Loucy (cell line): ENCODE measurements around the gene PPP2R5C.

Experiments
- H2AFZ ChIP-seq: fragments of 200-600 bp; sonication (generic); 2 replicates; pipeline ENCODE4 v1.6.0; 2016; ENCODE audit warnings: antibody characterized with exemption, mild to moderate bottlenecking, low read length, moderate library complexity
- H3F3A ChIP-seq: fragments of 200-600 bp; 2 replicates; pipeline ENCODE4 v1.6.0; 2016; ENCODE audit warnings: antibody characterized with exemption, low read depth, mild to moderate bottlenecking
- H3K27me3 ChIP-seq: fragments of 200-600 bp; sonication (generic); 2 replicates; pipeline ENCODE4 v1.6.1; 2014; ENCODE audit warnings: low read length, mild to moderate bottlenecking; ENCODE audit not compliant: insufficient read depth, poor library complexity, severe bottlenecking
- H3K36me3 ChIP-seq: fragments of 200-600 bp; sonication (generic); 2 replicates; pipeline ENCODE4 v1.6.1; 2016; ENCODE audit warnings: low read length; ENCODE audit not compliant: insufficient read depth
- H3K4me1 ChIP-seq: fragments of 200-600 bp; sonication (generic); 2 replicates; pipeline ENCODE4 v1.5.1; 2014; ENCODE audit warnings: low read length, mild to moderate bottlenecking; ENCODE audit not compliant: insufficient read depth, poor library complexity, severe bottlenecking
- H3K4me2 ChIP-seq: fragments of 200-600 bp; sonication (generic); 2 replicates; pipeline ENCODE4 v1.6.0; 2014; ENCODE audit warnings: antibody characterized with exemption, low read length, low read depth, mild to moderate bottlenecking; ENCODE audit not compliant: poor library complexity, severe bottlenecking
- H3K4me3 ChIP-seq: fragments of 200-600 bp; sonication (generic); 2 replicates; pipeline ENCODE4 v1.5.1; 2014; ENCODE audit warnings: low read length, mild to moderate bottlenecking, mixed read lengths; ENCODE audit not compliant: poor library complexity, severe bottlenecking
- H3K79me2 ChIP-seq: fragments of 200-600 bp; sonication (generic); 2 replicates; pipeline ENCODE4 v1.6.1; 2014; ENCODE audit warnings: low read length; ENCODE audit not compliant: insufficient read depth
- H3K9ac ChIP-seq: fragments of 200-600 bp; sonication (generic); 2 replicates; pipeline ENCODE4 v1.6.0; 2014; ENCODE audit warnings: mild to moderate bottlenecking, low read depth, low read length, moderate library complexity; ENCODE audit not compliant: poor library complexity, severe bottlenecking
- H3K9me2 ChIP-seq: fragments of 200-600 bp; sonication (generic); replicated peaks from 2 replicates; pipeline ENCODE4 v1.6.1; 2016; ENCODE audit warnings: low read depth, low read length, mixed read lengths
- H3K9me3 ChIP-seq: fragments of 200-600 bp; sonication (generic); 2 replicates; pipeline ENCODE4 v1.6.1; 2014; ENCODE audit warnings: mild to moderate bottlenecking, antibody characterized with exemption, low read length, low read depth; ENCODE audit not compliant: insufficient read depth
- H4K20me1 ChIP-seq: fragments of 200-600 bp; sonication (generic); 2 replicates; pipeline ENCODE4 v1.6.0; 2014; ENCODE audit warnings: antibody characterized with exemption, low read length, mild to moderate bottlenecking; ENCODE audit not compliant: insufficient read depth, poor library complexity, severe bottlenecking
- CTCF ChIP-seq: fragments of 200-600 bp; sonication (generic); conservative IDR thresholded peaks from 2 replicates; pipeline ENCODE4 v1.5.1; 2014; ENCODE audit warnings: mild to moderate bottlenecking, antibody characterized with exemption, low read length
- EZH2phosphoT487 ChIP-seq: fragments of 200-600 bp; IDR thresholded peaks from 2 replicates; pipeline ENCODE4 v1.6.1; 2018; ENCODE audit warnings: antibody characterized with exemption, mild to moderate bottlenecking, moderate library complexity, borderline replicate concordance

PPP2R5C gene

GRCh38 chr14:101726295-101726953 is 35.1 kb upstream of the PPP2R5C start:
- peaks cover 3% of the 10 kb centered on the region for H4K20me1 ChIP-seq
- peaks cover 10% of the 10 kb centered on the region for H3K4me1 ChIP-seq
- H3K79me2 ChIP-seq, result no peaks in the 10 kb centered on the region
- no peak overlapping the region for H2AFZ ChIP-seq
- H3K4me2 ChIP-seq, result no peak overlapping the region
- no peak overlapping the region for H3K9ac ChIP-seq
- no peaks in the 10 kb centered on the region for H3K36me3 ChIP-seq
- TF ChIP-seq EZH2phosphoT487 (no peak), CTCF (no peak)
- no peaks in the 10 kb centered on the region for H3K9me3 ChIP-seq
- H3F3A ChIP-seq, result no peaks in the 10 kb centered on the region
- no peak overlapping the region for H3K4me3 ChIP-seq
- H3K27me3 ChIP-seq, result peaks cover 63% of the 10 kb centered on the region
- H3K9me2 ChIP-seq, result no peaks in the 10 kb centered on the region

GRCh38 chr14:101726954-101727302 is 34.6 kb upstream of the PPP2R5C start:
- H3K27me3 ChIP-seq, result peaks cover 64% of the 10 kb centered on the region
- TF ChIP-seq EZH2phosphoT487 (no peak), CTCF (no peak)
- peaks cover 12% of the 10 kb centered on the region for H3K4me1 ChIP-seq

GRCh38 chr14:101727611-101728366 is 33.7 kb upstream of the PPP2R5C start:
- Histone ChIP-seq H3K27me3 (peaks cover 73% of the 10 kb centered on the region), H2AFZ (no peak overlapping the region), H3K4me1 (peaks cover 8% of the 10 kb centered on the region), H3K79me2 (no peaks in the 10 kb centered on the region), H3K4me2 (no peak overlapping the region), H3K4me3 (no peak overlapping the region), H4K20me1 (no peaks in the 10 kb centered on the region), H3F3A (no peaks in the 10 kb centered on the region), H3K9me2 (no peaks in the 10 kb centered on the region), H3K36me3 (no peaks in the 10 kb centered on the region), H3K9me3 (no peaks in the 10 kb centered on the region), H3K9ac (no peak overlapping the region)
- TF ChIP-seq EZH2phosphoT487, result no peak
- no peak for TF ChIP-seq CTCF

More at GRCh38 chr14:101726954-101727302, 34.6 kb upstream of the PPP2R5C start:
- no peak overlapping the region for H3K4me3 ChIP-seq
- no peaks in the 10 kb centered on the region for H3K9me2 ChIP-seq
- no peak overlapping the region for H3K4me2 ChIP-seq
- H3F3A ChIP-seq, result no peaks in the 10 kb centered on the region
- no peaks in the 10 kb centered on the region for H3K79me2 ChIP-seq
- no peaks in the 10 kb centered on the region for H3K9me3 ChIP-seq
- H3K9ac ChIP-seq, result no peak overlapping the region
- no peak overlapping the region for H2AFZ ChIP-seq
- no peaks in the 10 kb centered on the region for H4K20me1 ChIP-seq
- H3K36me3 ChIP-seq, result no peaks in the 10 kb centered on the region
